ENCODE data around the gene APLP2.
"Not testable (repeated sequence)": the region's sequence is repeated elsewhere in the genome, so short reads cannot be mapped to it uniquely, and the experiment has no call there.

The APLP2 gene
- 51.7 to 149 (median 113) reads per million in 3 experiments for total RNA-seq

GRCh38 chr11:130069659-130070108 is at the start of gene APLP2:
TSS of gene APLP2 (plus strand) at chr11:130069894. CDS start at chr11:130069978, 84 bp downstream.
- DNase-seq: peak; percentile 96

DNA sequence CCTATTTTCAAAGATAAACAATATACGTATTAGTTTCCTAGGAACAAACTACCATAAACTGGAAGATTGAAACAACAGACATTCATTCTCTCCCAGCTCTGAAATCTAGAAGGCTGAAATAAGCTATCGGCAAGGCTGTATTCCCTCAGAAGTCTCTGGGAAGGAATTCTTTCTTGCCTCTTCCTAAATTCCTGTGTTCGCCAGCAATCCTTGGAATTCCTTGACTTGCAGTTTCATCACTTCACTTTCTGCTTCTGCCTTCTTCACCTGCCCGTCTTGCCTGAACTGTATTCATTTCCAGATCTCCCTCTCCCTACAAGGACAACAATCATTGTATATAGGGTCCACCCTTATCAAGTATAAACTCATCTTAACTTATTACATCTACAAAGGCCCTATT is 49.4 kb upstream of the APLP2 start:
- DNase-seq: no peak

GRCh38 chr11:130021606-130022005 is 48.1 kb upstream of the APLP2 start:
- DNase-seq: not testable (repeated sequence)

DNA sequence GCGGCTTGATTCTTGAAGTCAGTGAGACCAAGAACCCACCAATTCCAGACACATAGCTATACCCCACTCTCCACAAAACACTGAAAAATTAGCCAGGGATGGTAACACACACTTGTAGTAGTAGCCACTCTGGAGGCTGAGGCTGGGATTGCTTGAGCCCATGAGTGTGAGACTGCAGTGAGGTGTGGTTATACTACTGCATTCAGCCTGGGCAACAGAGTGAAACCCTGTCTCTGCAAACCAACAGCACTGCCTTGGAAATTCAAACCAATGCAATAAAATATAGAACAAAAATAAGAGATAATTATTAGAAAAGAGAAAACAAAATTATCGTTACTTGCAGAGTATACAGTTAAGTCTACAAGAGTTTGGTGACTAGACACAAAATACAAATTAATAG is 46.9 kb upstream of the APLP2 start:
- DNase-seq: no peak

DNA sequence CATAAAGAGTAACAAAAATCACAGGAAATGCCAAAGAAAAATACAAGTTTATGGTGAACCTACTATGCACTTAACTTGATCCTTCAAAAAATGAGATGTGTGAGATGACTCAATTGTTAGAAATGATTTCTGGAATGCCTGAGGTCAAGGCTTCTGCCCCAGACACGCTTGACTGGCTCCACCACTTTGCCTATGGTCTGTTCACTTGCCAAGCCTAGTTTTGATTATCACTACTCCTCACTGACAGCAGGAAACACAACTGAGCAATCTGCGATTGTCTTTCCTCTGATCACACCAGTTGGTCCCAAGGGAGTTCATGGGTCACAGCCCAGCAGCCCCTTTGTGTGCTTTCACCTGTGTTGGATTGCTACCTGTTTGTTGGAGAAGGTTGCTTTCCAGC is 46.5 kb upstream of the APLP2 start:
- DNase-seq: no peak

GRCh38 chr11:130024361-130024760 is 45.3 kb upstream of the APLP2 start:
- DNase-seq: no peak

DNA sequence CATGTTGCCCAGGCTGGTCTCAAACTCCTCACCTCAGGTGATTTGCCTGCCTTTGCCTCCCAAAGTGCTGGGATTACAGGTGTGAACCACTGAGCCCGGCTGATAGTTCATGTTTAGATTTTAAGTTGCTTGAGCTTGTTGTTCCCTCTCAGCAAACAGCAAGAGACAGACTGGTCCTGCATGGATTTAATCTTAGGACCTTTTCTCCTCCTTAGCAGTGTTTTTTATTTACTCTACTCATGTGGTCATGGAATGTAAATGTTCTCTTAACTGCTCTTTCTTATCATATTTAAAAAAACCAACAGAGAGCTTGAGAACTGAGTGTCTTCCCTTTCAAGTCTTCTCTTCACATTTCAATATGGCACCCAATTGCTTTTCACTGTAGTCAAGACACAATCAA is 44.3 kb upstream of the APLP2 start:
- DNase-seq: no peak

- DNase-seq: no peak
Observed at GRCh38 chr11:130029137-130029536, 40.6 kb upstream of the APLP2 start.

DNA sequence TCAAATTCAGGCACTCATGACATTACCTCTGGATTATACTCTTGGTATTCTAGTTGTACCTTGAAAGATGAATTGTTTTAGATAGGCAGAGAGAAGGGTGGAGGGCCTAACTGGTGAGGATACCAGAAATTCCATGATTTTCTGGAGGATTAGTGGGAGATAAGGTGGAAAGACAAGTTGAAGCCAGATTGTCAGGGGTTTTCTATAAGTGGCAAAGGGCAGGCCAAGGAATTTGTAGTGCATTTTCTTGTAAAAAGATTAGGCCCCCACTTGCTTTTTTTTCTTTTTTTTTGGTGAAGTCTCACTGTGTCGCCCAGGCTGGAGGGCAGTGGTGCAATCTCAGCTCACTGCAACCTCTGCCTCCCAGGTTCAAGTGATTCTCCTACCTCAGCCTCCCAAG is 38.6 kb upstream of the APLP2 start:
- no peak for DNase-seq

- DNase-seq: no peak
Observed at GRCh38 chr11:130031945-130032344, 37.7 kb upstream of the APLP2 start.

- DNase-seq: no peak
Observed at GRCh38 chr11:130032931-130033330, 36.8 kb upstream of the APLP2 start.

- DNase-seq: no peak
Observed at GRCh38 chr11:130034236-130034635, 35.5 kb upstream of the APLP2 start.

DNA sequence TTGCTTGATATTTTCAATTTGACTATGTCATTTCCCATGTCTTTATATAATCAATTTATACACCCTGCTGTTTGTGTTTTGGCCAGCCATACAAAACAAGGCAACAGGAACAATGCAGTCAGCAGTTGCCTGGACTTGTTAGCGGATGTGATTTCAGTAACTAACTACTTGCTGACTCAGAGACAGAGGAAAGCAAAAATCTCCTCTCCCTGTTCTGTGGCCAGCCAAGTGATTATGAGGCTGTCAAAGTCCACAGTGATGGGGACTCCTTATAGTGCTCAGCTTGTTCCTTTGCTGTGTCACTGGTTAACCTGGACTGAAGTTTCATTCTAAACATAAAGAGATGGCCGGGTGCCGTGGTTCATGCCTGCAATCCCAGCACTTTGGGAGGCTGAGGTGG is 32.6 kb upstream of the APLP2 start:
- DNase-seq: no peak

- DNase-seq: no peak
Observed at GRCh38 chr11:130037881-130038585, 31.7 kb upstream of the APLP2 start.

DNA sequence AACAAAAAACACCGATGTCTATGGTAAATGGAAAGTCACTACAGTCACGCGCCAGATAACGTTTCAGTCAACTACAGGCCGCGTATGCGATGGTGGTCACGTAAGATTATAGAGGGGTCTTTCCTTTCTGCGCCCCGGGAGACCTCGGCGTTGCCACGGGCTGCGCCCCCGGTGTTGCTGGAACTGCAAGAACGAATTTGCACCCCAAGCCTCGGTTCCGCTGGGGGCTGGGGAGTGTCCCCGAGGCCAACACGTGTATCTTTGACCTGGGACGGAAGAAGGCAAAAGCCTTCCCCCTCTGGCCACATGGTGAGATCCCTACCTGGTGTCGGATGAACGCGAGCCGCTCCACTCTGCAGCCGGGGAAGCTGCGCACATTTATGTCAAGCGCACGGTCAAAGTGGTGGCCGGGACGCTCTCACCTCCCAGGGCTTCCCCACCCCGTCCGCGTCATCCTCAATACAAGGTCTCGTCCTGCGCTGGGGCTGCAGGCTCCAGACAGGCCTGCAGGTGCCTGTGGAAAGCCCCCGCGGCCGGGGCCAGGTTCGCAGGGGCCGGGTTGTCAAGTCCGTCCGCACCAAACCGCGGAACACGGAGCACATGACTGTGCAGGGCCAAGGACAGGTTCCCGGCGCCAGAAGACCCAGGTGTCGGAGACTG is 29.3 kb upstream of the APLP2 start:
- DNase-seq: no peak

DNA sequence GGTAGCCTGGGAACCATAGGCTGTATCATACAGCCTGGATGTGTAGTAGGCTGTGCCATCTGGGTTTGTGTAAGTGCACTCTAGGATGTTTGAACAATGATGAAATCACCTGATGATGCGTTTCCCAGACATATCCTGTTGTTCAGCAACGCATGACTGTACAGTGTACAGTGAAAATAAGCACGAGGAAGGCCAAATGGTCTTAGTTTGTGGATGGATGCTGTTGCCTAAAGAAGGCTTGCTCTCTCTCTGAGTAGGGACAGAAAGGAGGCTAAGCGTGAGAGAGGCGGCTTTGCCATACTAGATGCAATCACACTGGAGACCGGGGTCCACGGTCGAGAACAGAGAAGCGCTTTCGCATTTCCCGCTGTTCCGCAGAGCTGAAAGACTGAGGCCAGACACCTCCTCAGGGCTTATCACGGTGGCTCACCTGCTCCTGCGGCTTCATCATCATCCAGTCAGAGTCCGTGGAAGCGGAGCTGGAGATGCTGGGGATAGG is 27.6 kb upstream of the APLP2 start:
- DNase-seq: no peak

GRCh38 chr11:130043575-130043974 is 26.1 kb upstream of the APLP2 start:
- DNase-seq: no peak

- no peak for DNase-seq
Observed at GRCh38 chr11:130047141-130047540, 22.6 kb upstream of the APLP2 start.

DNA sequence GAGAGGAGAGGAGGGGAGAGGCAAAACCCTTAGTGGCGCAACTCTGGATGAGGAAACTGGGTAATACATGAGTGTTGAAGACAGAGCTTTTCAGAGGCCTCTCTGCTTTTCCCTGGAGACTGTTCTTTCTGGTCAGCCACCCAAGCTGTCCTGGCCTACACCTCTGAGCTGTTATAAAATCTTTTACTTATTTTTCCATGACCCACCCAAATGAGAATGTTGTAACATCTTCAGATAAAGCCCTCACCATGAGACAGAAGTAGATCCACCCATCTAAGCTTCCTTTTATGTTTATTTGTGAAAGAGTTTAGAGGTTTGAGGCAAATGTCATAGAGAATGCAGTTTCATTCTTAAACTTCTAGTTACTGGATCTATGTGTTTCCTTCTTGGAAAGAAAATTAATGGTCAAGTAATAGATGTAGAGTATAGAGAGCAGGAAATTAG is 20.3 kb upstream of the APLP2 start:
- no peak for DNase-seq

- DNase-seq: no peak
Observed at GRCh38 chr11:130050257-130050656, 19.4 kb upstream of the APLP2 start.

DNA sequence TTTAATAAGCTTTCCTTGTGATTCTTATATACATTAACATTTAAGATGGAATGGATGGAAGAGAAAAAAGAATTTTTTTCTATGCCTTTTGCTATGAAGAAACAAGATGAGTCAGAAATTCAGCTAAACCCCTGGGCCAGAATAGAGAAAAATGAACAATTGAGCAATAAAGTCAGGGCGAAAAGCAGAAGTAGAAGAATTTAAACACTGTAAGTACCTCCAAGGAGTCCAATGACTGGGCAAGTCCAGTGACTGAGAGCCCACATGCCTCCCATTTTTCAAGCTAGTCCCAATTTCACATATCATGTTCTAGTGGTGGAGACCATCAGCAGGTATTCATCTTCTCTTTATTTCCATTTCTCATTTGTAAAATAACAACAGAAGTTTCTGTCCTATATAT is 18.6 kb upstream of the APLP2 start:
- DNase-seq: no peak

GRCh38 chr11:130052567-130052966 is 17.1 kb upstream of the APLP2 start:
- no peak for DNase-seq

GRCh38 chr11:130054966-130055365 is 14.7 kb upstream of the APLP2 start:
- no peak for DNase-seq

DNA sequence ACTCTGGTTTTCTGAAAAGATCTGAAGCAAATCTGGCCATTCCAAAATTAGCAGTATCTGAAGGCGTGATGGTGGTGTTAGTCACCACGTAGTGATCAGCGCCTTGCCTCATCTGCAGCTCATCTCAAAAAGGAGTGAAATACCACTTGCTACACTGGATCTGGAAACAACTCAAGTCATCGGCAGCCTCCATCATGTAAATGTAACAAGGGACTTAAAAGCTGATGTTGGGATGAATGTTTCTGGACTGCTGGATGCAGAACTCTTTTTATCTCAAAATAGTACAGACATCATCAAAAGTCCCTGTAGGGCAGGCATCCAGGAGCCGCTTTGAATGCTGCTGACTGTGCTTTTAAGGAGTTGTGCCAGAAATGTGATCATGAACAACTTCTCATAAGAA is 14.1 kb upstream of the APLP2 start:
- DNase-seq: no peak
